CD14-positive monocyte (primary cell): ENCODE data around the gene MRPL51. TPM values are rescaled to one million over a fixed set of nuclear protein-coding genes. Genes with fewer than 3 reads are reported as not detected.

ENCODE experiments used
- DNase-seq, 3 donors: peaks; one replicate each; pipeline ENCODE4 v3.0.0-alpha.2; 2011 to 2022
- H2AFZ ChIP-seq: 2 replicates; pipeline ENCODE4 v1.6.0; 2012; ENCODE audit warnings: mild to moderate bottlenecking, low read depth, low read length, inconsistent platforms; ENCODE audit not compliant: insufficient read depth, poor library complexity, severe bottlenecking
- H3K27ac ChIP-seq, 2 donors: 1 replicate in 1 of 2; 2 replicates in 1 of 2; pipeline ENCODE4 v1.5.1; 2012 to 2013; ENCODE audit warnings: low read length in 2 of 2, control low read depth in 1 of 2, inconsistent platforms in 1 of 2, low read depth in 1 of 2, mild to moderate bottlenecking in 1 of 2
- H3K27me3 ChIP-seq, 2 donors: one replicate each; pipeline versions ENCODE4 v1.6.0 to v1.6.1; 2011 to 2013; ENCODE audit warnings: low read length in 2 of 2; ENCODE audit not compliant: control insufficient read depth in 2 of 2, insufficient read depth in 2 of 2
- H3K36me3 ChIP-seq, 2 donors: replicated peaks in 1 of 2; 1 replicate in 1 of 2; 2 replicates in 1 of 2; pipeline versions ENCODE4 v1.5.1 to v1.6.1; 2012 to 2013; ENCODE audit warnings: low read length in 2 of 2, control low read depth in 1 of 2, inconsistent platforms in 1 of 2, mild to moderate bottlenecking in 1 of 2; ENCODE audit not compliant: insufficient read depth in 2 of 2, control insufficient read depth in 1 of 2
- H3K4me1 ChIP-seq, 2 donors: 1 replicate in 1 of 2; 2 replicates in 1 of 2; pipeline versions ENCODE4 v1.5.1 to v1.6.1; 2012 to 2013; ENCODE audit warnings: low read length in 2 of 2, control low read depth in 1 of 2, inconsistent platforms in 1 of 2, mild to moderate bottlenecking in 1 of 2, moderate library complexity in 1 of 2; ENCODE audit not compliant: insufficient read depth in 2 of 2, control insufficient read depth in 1 of 2
- H3K4me2 ChIP-seq: replicated peaks from 2 replicates; pipeline ENCODE3; 2012; ENCODE audit warnings: low read length, moderate library complexity, mild to moderate bottlenecking; ENCODE audit not compliant: poor library complexity, severe bottlenecking; ENCODE audit errors: extremely low read depth
- H3K4me3 ChIP-seq, 3 experiments: fragments of 200-600 bp in 1 of 3; sonication (generic) in 1 of 3; replicated peaks in 1 of 3; 1 replicate in 2 of 3; 2 replicates in 1 of 3; pipeline ENCODE4 v1.5.1; 2011 to 2013; ENCODE audit warnings: low read length in 3 of 3, mild to moderate bottlenecking in 3 of 3, control low read depth in 2 of 3, low read depth in 2 of 3, inconsistent platforms in 1 of 3, moderate library complexity in 1 of 3
- H3K79me2 ChIP-seq: 2 replicates; pipeline ENCODE4 v1.6.0; 2012; ENCODE audit warnings: mild to moderate bottlenecking, control low read depth, inconsistent platforms, low read length, moderate library complexity; ENCODE audit not compliant: insufficient read depth
- H3K9ac ChIP-seq: 2 replicates; pipeline ENCODE4 v1.6.0; 2017; ENCODE audit warnings: low read length, mild to moderate bottlenecking; ENCODE audit not compliant: insufficient read depth, poor library complexity, severe bottlenecking
- H3K9me3 ChIP-seq, 2 donors: replicated peaks in 1 of 2; 1 replicate in 1 of 2; 2 replicates in 1 of 2; pipeline versions ENCODE4 v1.5.1 to v1.6.1; 2012 to 2013; ENCODE audit warnings: low read length in 2 of 2, control low read depth in 1 of 2; ENCODE audit not compliant: control insufficient read depth in 1 of 2, insufficient read depth in 1 of 2
- H4K20me1 ChIP-seq: 2 replicates; pipeline ENCODE4 v1.6.0; 2012; ENCODE audit warnings: mild to moderate bottlenecking, low read length, control low read depth, moderate library complexity; ENCODE audit not compliant: insufficient read depth
- H3K27ac Mint-ChIP-seq, 7 donors: one replicate each; pipeline ENCODE4 v1.8.0; 2020; ENCODE audit warnings: mild to moderate bottlenecking in 7 of 7, mixed read lengths in 7 of 7, moderate library complexity in 6 of 7, inconsistent platforms in 2 of 7
- H3K27me3 Mint-ChIP-seq, 3 donors: one replicate each; pipeline ENCODE4 v1.8.0; 2021 to 2022; ENCODE audit warnings: low read depth in 3 of 3, mild to moderate bottlenecking in 3 of 3, mixed read lengths in 3 of 3, moderate library complexity in 3 of 3, inconsistent platforms in 1 of 3
- H3K36me3 Mint-ChIP-seq, 2 donors: one replicate each; pipeline ENCODE4 v1.8.0; 2020; ENCODE audit warnings: mixed read lengths in 2 of 2, inconsistent platforms in 1 of 2, mild to moderate bottlenecking in 1 of 2
- H3K4me1 Mint-ChIP-seq: one replicate; pipeline ENCODE4 v1.8.0; 2020; ENCODE audit warnings: mild to moderate bottlenecking, mixed read lengths
- H3K4me3 Mint-ChIP-seq, 2 donors: one replicate each; pipeline ENCODE4 v1.8.0; 2020; ENCODE audit warnings: mild to moderate bottlenecking in 2 of 2, mixed read lengths in 2 of 2, moderate library complexity in 1 of 2
- H3K9me3 Mint-ChIP-seq, 7 donors: one replicate each; pipeline ENCODE4 v1.8.0; 2020 to 2022; ENCODE audit warnings: mixed read lengths in 7 of 7, mild to moderate bottlenecking in 6 of 7, moderate library complexity in 6 of 7, inconsistent platforms in 2 of 7
- CTCF ChIP-seq: fragments of 200-600 bp; IDR thresholded peaks from one replicate; pipeline ENCODE4 v1.8.0; 2022; ENCODE audit warnings: antibody characterized with exemption, mild to moderate bottlenecking
- WGBS: methylation state at CpG from one replicate; pipeline ENCODE4 v1.1.5; 2013; ENCODE audit warnings: missing lambda C conversion rate; ENCODE audit not compliant: insufficient coverage; 5-methylcytosine and 5-hydroxymethylcytosine counted together
- intact Hi-C, 2 donors: fragments of 100-400 bp; cut with micrococcal nuclease; formaldehyde crosslinking; loops; one replicate each; pipeline versions ENCODE4 v1.15.0 to v1.15.1; 2023
- polyA plus RNA-seq, 3 donors: library from polyadenylated mRNA; depleted of rRNA in 1 of 3; unstranded in 2 of 3; stranded (reverse) in 1 of 3; fragments of 300-500 nt in 2 of 3; fragments of >200 nt in 1 of 3; fragmentation: Illumina TruSeq in 2 of 3; gene quantifications; 1 replicate in 2 of 3; 2 replicates in 1 of 3; pipeline ENCODE4 v1.2.3, GENCODE V29; 2012 to 2021

The MRPL51 gene
- polyA plus RNA-seq, 3 donors: 22.0 to 238 (median 189) TPM

DNA sequence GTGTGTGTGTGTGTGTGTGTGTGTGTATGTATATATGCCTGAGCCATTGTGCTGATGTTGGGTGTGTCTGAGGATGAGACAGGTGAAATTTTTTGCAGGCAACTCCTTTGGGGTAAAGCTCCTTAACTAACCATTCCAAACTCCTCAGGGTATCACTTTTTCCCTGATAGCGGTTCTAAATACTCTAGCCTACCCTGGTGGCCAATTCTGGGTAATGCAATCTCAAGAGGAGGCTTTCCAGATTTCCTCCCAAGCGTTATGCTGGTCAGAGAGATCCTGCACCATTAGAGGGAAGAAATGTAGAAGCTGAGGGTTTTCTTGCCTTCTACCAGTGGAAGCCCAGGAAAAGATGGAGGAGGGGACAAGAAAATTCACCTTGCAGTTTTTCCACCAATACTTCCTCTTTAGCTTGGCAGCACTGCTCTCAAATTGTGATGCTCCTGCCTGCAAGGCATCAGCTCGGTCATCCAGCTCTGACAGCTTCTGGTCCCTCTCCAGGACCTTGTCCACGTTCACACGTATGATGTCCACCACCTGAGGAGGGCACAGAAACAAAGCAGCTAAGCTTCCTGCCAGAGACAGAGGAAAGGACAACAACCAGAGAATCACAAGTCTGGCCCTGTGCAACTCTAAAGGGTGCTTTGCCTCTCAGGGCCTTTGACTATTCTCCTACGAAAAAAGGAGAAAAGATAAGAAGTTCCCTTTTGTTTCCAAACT is 27.4 kb downstream of the MRPL51 start:
- DNase-seq: peak; percentile 44 to 69 (median 67)
- Histone ChIP-seq H3K27me3 (no peaks in the 10 kb centered on the region), H2AFZ (no peak overlapping the region), H4K20me1 (peaks cover 38% of the 10 kb centered on the region), H3K36me3 (peaks cover 24 to 45% of the 10 kb centered on the region in 2 donors), H3K9ac (no peak overlapping the region), H3K9me3 (no peaks in the 10 kb centered on the region), H3K4me1 (peaks cover 48 to 59% of the 10 kb centered on the region in 2 donors), H3K27ac (no peak overlapping the region), H3K4me3 (no peak overlapping the region), H3K4me2 (no peak overlapping the region), H3K79me2 (peaks cover 36% of the 10 kb centered on the region)
- 79% methylated on average over 3 of the region's 6 CpGs for WGBS
- Mint-ChIP-seq H3K27me3 (peaks cover 0 to 2% (median 1%) of the 10 kb centered on the region in 3 donors), H3K9me3 (no peaks in the 10 kb centered on the region), H3K36me3 (peaks cover 63 to 64% of the 10 kb centered on the region in 2 donors), H3K4me1 (peaks cover 70% of the 10 kb centered on the region), H3K27ac (peak overlapping the region in 3 of 7 donors; percentile 21 to 26 (median 26)), H3K4me3 (no peak overlapping the region)
- intact Hi-C loops: loop anchor here in 1 of 2 donors (5.0 kb wide), 1 partner anchor 143 kb away; no protein-coding TSS in a partner anchor
- TF ChIP-seq CTCF: peak; percentile 85

DNA sequence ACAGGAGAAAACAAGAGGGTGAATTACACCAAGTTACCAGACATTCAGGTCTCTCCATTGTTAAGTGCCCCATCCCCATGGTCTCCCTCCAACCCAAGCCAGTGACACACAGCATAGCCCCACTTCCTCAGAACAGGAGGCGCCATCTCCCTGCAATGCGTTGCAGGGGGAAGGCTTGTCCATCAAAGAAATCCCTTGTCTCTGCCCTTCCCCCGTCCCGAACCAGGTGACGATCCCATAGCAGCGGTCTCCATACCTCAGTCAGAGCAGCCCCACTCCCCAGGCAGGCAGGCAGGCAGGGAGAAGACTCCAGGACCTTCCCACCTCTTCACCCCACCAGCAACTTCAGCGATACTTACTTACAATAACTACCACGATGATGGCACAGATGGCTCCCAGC is 28.5 kb downstream of the MRPL51 start:
- Mint-ChIP-seq H3K4me3 (no peak overlapping the region), H3K4me1 (peaks cover 74% of the 10 kb centered on the region), H3K27ac (peak overlapping the region in 5 of 7 donors; percentile 1 to 71 (median 8)), H3K36me3 (peaks cover 65 to 68% of the 10 kb centered on the region in 2 donors), H3K27me3 (peaks cover 0 to 2% (median 1%) of the 10 kb centered on the region in 3 donors), H3K9me3 (no peaks in the 10 kb centered on the region)
- no peak for TF ChIP-seq CTCF
- intact Hi-C loops: loop anchor here (5.0 kb wide), 4 partner anchors 37 to 142 kb away; partner anchors contain the start of gene IFFO1 (in 1 of the 2)
- Histone ChIP-seq H3K36me3 (peaks cover 26 to 45% of the 10 kb centered on the region in 2 donors), H3K27ac (peak overlapping the region in 1 of 2 donors; percentile 85), H2AFZ (no peak overlapping the region), H3K79me2 (peaks cover 32% of the 10 kb centered on the region), H4K20me1 (peaks cover 32% of the 10 kb centered on the region), H3K4me3 (no peak overlapping the region), H3K27me3 (no peaks in the 10 kb centered on the region), H3K9me3 (no peaks in the 10 kb centered on the region), H3K9ac (no peak overlapping the region), H3K4me2 (no peak overlapping the region), H3K4me1 (peaks cover 53 to 62% of the 10 kb centered on the region in 2 donors)
- WGBS: 94% methylated on average over 8 of the region's 8 CpGs
- no peak for DNase-seq
